HG03469 (cell line): Measurements from ENCODE around the gene B4GALNT3.

Source experiments
- ATAC-seq: cut with Tn5 transposase; IDR thresholded peaks from one replicate; pipeline ENCODE4 v1.9.1; 2021; ENCODE audit warnings: mild to moderate bottlenecking, moderate library complexity, moderate number of reproducible peaks; ENCODE audit not compliant: unreplicated experiment

B4GALNT3 gene

DNA sequence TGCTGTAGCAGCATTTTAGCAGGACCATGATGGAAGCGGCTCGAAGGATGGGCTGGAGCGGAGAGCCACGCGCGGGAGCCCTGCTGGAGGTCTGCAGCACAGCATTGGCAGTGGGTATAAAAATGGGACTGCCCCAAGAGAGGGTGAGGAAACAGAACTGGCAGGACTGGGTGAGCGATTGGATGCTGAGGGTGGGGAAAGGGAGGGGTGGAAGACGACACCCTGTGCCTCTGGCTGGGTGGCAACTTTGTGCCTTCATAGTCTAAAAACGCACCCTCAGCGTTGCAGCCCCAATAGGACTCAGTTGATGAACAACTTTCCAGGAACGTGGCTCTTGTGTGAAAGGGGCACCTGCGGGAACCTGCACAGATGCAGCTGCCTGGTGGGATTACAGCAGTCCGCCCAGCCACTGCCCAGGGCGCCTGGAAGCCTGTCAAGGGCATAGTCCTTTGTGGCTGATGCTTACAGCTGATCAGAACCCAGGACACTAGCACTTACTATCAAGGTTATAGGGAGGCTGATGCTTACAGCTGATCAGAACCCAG lies 130.5 kb downstream of the B4GALNT3 start:
- ATAC-seq, result no peak

DNA sequence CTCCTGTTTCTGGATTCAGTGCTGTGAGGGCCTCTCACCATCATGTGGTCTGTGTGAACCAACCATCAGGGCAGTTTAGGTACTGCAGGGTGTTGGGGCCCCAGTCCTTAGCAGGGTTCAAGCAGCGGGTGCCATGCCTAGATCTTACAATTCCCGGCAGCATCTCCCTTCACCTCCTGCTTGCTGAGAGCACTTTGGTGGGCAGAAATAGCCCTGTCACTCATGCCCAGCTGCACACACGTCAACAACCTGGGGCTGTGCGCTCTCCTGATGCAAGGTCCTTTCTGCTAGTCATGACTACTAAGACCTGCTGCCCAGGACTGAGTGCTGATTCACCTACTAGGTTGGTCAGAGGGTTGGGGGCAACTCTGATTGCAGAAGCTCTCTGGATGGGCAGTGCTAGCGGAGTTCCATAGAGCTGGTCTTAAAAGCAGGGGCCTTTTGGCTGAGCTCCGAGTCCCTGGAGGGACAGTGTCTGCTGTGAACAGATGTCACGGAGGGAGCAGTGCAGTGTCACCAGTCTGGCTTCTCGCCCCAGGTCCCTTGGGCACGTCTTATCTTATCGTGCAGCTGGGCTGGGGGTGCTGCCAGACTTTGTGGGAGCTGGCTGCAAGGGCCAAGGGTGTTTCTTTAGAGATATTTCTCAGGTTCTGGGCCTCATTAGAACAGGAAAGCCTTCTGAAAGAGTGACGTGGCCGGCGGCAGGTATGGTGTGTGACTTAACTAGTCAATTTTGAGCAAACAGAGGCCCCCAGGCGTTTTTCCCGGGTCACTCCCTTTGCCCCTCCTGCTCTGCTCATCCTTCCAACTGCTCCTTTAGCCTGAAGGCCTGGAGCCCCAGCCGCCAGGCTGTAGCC lies 131.7 kb downstream of the B4GALNT3 start:
- no peak for ATAC-seq

DNA sequence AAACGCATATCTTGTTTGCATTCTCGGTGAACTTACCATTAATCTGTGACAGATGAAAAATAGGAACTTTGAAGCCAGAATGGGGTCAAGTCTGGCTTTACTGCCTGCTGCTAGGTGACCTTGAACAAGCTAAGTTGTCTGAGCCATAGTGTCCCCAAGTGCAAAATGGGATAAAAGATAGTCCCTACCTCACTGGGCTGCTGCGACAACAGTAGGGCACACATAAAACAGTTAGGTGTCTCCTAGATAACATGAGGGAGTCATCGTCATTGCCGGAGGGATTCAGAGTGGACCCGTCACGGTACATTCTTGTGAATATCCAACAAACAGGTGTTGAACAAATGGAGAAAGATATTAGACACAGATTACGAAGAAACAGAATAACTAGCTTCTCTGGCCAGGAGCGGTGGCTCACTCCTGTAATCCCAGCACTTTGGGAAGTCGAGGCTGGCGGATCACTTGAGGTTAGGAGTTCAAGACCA lies 132.3 kb downstream of the B4GALNT3 start:
- ATAC-seq, result no peak

DNA sequence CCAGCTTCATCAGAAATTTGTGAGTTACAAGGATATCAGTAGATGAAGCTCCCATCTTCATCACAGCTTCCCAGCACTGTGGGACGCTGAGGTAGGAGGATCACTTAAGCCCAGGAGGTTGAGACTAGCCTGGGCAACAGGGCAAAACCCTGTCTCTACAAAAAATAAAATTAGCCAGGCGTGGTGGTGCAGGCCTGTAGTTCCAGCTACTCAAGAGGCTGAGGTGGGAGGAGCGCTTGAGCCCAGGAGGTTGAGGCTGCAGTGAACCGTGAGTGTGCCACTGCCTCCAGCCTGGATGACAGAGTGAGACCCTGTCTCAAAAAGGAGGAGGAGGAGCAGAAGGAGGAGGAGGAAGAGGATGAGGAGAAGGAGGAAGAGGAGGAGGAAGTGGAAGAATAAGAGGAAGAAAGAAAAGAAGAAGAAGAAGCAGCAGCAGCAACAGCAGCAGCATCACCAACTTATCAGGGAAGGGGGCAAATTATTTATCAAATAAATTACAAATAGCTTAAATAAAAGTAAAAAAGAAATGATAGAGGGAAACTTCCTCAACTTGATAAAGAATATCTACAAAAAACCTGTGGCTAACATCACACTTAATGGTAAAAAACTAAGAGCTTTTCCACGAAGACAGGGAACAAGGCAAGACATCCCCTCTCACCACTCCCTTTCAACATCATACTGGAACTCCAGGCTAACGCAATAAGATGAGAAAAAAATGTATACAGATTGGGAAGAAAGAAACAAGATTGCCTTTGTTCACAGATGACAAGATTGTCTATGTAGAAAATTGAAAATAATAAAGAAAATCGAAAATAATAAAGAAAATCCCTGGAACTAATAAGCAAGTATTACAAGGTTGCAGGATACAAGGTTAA lies 133.9 kb downstream of the B4GALNT3 start:
- no peak for ATAC-seq

DNA sequence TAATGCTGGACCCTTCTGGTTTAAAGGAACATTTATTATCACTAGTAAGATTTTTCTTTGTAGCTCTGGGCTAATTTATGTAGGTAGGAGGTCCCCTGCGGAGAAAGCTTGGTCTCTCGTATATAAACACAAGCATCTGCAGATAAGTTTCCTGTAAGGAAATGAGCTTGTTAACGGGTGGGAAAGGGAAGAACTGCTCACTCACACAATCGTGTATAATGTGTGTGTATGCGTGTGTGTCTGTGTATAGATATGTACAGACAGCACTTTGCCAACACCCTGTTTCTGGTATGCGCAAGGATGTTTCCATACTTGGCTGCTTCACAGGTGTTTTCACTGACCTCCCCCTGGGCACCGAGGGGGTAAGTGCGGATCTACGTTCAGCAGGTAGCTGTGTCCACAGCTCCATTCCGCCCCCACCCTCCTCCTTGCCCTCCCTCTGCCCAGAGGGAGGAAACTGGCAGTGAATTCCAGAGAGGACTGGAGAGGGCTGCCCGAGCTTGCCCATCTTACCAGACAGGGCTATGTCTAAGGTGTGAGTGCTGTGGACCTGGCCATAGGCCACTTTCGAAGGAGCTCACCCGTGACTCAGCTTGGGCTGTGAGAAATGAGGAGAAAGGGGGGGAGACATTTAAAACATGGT lies 138.3 kb downstream of the B4GALNT3 start:
- no peak for ATAC-seq

DNA sequence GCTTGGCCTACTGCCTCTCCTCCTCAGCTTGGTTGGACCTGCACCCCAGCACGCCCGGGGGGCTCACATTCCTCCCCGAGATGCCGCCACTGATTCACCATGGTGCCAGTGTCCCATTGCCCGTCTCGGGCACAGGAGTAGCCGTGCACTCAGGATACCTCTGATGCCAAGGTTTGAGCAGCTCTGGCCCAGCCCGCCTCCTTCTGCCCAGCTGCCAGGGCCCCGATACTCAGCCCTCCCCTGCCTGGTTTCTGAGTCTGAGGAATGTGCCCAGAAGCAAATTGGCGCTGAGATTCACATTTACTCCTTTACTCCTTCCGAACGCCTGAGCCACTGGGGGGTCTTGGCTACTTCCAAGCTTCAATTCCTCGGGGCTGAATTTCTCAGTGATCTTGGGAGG lies 140.0 kb downstream of the B4GALNT3 start:
- ATAC-seq, result no peak

DNA sequence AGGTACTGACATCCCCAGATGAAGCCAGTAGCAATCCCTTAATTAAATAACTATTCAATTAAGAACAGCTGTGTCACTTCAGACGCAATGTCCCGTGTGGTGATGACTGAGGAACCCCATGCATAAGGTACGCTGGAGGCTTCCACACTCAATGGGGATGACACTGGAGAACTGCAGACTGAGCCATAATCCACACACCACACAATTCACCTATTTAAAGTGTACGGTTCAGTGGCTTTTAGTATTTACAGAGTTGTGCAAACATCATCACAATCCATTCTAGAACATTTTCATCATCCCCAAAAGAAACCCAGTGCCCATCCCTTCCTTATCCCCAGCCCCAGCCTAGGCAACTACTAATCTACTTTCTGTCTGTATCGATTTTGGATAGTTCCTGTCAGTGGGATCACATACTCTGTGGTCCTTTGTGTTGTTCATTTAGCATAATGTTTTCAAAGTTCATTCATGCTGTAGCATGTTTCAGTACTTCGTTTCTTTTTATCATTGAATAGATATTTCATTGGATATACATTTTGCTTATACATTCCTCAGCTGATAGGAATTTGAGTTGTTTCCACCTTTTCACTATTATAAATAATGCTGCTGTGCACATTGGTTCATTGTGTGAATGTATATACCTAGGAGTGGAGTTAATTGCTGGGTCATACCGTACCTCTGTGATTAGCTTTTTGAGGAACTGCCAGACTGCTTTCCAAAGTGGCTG lies 142.4 kb downstream of the B4GALNT3 start:
- no peak for ATAC-seq

DNA sequence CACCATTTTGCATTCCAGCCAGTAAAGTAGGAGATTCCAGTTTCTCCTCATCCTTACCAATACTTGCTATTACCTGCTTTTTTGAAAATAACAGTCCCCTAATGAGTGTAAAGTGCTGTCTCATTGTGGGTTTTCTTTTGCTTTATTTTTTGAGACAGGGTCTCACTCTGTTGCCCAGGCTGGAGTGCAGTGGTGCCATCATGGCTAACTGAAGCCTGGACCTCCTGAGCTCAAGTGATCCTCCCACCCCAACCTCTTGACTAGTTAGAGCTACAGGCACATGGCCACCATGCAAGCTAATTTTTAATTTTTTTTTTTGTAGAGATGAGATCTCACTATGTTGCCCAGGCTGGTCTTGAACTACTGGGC lies 142.9 kb downstream of the B4GALNT3 start:
- no peak for ATAC-seq

DNA sequence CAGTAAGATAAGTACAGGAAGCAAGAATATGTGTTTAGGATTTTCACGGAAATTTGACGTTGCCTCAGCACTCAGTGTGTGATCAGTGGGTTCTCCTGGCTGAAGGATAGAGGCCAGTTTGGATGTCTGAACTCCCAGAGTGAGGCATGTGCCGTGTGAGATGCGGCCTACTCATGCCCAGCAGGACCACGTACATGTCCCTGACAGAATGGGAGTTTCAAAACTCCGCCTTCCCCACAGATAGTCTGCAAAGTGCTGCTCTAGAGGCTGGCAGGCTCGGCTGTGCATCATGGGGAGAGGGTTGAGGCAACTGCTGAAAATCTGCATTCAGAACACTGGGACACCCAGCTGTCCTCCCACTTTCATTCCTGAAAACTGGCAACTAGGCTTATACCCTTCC lies 145.2 kb downstream of the B4GALNT3 start:
- no peak for ATAC-seq

DNA sequence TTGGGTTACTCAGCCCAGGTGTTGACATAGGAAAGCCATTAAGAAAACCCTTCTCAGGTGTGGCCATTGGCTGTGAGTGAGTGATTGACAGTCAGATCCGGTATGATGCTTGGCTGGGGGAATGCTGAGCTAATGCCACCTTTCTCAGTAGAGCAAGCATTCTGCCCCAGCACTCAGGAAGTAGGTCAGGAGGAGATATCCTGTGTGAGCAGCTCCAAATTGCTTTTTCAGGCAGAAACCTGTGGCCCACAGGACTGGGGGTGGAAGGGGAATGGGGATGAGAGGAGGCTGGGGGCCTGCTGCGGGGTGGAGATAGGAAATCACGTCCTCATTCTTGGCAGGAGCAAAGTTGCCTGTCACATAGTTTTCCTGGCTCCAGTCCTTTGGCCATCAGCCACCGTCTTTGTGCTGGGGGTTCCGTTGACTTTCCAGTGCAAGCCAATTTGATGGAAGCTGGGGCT lies 147.8 kb downstream of the B4GALNT3 start:
- no peak for ATAC-seq

DNA sequence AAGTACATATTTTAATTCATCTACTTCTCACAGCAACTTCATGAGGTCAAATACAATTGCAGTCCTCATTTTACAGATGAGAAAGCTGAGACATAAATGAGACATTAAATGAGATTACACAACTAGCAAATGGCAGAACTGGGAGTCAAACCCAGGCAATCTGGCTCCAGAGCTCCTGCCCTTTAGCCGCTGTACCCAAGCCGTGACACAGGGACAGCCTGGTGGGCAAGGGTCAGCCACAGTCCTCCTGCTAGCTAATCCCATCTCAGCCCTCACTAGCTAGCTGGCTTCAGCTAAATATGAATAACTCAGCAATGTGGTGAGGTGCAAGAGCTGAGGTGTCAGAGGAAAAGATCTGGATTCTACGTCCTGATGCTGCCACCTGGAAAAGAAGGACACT lies 148.7 kb downstream of the B4GALNT3 start:
- ATAC-seq, result no peak

DNA sequence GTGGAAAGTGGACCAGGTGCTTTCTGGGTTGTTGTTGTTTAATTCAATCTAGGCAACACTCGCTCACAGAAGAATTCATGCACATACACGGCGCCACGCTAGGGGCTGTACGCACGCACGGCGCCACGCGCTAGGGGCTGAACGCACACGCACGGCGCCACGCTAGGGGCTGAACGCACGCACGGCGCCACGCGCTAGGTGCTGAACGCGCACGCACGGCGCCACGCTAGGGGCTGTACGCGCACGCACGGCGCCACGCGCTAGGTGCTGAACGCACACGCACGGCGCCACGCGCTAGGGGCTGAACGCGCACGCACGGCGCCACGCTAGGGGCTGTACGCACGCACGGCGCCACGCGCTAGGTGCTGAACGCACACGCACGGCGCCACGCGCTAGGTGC lies 149.2 kb downstream of the B4GALNT3 start:
- no peak for ATAC-seq

DNA sequence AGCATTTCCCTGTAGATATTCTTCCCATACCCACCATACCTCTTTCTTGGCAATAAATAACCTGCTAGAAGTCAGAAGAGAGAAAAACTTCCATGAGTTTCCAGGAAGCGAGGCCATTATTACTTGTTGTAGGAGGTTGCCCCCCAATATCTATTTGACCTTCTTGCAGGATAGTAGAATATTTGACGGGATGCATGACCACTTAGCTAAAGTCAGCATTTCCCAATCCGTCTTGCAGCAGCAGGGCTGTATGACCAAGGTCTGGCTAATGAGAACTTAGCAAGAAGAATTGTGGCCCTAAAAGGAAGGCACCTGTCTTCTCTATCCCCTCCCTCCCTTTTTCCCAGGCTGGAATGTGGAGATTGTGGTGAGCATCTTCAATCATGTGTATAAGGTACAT lies 152.0 kb downstream of the B4GALNT3 start:
- no peak for ATAC-seq

DNA sequence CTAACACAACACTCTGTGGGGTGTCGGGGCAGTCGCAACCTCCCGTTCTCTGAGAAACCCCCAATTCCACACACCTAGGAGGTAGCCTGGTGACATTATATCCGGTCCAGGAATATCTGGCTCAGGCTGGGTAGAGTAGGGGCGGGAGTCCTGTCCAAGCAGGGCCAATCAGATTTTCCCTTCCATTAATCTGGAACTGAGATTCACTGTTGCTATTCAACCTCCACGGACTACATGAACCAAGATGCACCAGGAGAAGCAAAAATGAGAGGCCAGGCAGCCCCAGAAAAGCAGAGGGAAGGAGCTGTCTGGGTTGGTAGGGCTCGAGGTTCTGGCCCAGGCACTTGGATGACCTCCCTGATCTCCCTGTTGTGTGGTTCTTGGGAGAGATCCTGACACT lies 152.6 kb downstream of the B4GALNT3 start:
- no peak for ATAC-seq

DNA sequence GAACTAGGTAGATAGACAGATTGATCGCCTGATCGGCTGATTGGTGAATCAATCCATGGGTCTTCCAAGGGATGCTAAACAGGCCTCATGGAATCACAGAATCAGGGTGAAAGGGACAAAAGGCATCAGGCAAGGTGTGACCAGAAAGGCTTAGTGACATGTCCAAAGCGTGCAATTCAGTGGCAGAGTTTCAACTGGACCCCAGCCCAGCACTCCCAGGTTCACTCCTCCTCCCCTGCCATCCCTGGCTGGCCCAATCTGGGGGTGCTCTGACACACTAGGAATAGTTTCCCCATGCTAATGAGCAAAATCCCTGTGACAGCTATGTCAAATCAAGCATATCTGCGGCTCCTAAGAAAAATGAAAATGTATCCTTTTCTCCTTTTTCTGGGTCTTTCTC lies 153.1 kb downstream of the B4GALNT3 start:
- no peak for ATAC-seq
